Measurements from ENCODE around the gene UBL3. TPM values are rescaled to one million over a fixed set of nuclear protein-coding genes. Genes with fewer than 3 reads are reported as not detected.

The UBL3 gene
- polyA plus RNA-seq, 1 experiment: 24.7 TPM

GRCh38 chr13:29716493-29716892 is 133.9 kb downstream of the UBL3 start:
- no peak for DNase-seq (ENCODE audit: low read depth, low spot score)
- ChIA-PET CTCF (no interaction called here), POLR2A (no interaction called here)
- Histone ChIP-seq H3K4me3 (ENCODE audit: low read depth, low read length) (no peak overlapping the region), H3K27me3 (ENCODE audit: control insufficient read depth, insufficient read depth, low read length) (peaks cover 43% of the 10 kb centered on the region), H3K9me3 (ENCODE audit: control insufficient read depth, insufficient read depth, low read length) (peaks cover 9% of the 10 kb centered on the region; the same call in 1 of the 2 replicates), H3K27ac (ENCODE audit: low read depth, low read length) (no peak overlapping the region)
- TF ChIP-seq, protein P1, sequence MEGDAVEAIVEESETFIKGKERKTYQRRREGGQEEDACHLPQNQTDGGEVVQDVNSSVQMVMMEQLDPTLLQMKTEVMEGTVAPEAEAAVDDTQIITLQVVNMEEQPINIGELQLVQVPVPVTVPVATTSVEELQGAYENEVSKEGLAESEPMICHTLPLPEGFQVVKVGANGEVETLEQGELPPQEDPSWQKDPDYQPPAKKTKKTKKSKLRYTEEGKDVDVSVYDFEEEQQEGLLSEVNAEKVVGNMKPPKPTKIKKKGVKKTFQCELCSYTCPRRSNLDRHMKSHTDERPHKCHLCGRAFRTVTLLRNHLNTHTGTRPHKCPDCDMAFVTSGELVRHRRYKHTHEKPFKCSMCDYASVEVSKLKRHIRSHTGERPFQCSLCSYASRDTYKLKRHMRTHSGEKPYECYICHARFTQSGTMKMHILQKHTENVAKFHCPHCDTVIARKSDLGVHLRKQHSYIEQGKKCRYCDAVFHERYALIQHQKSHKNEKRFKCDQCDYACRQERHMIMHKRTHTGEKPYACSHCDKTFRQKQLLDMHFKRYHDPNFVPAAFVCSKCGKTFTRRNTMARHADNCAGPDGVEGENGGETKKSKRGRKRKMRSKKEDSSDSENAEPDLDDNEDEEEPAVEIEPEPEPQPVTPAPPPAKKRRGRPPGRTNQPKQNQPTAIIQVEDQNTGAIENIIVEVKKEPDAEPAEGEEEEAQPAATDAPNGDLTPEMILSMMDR (IDR thresholded peaks at IDR 0.05; ENCODE audit: low read depth, low read length): no peak

Small RNAs within 50 kb of the gene (small RNA-seq; reads per million reads assigned to genes)
- gene RF00017 (ENCODE audit: insufficient read length, low read depth) (not detected), gene TIMM8BP1 (ENCODE audit: insufficient read length, low read depth) (not detected)
